ENCODE measurements around the gene ZNF594.
"Not testable (repeated sequence)": the region's sequence is repeated elsewhere in the genome, so short reads cannot be mapped to it uniquely, and the experiment has no call there.

ZNF594 gene

GRCh38 chr17:5226940-5227878, 35.5 kb upstream of the ZNF594 start:
- H3K4me1 ChIP-seq = no peaks in the 10 kb centered on the region
- H3K4me3 ChIP-seq (ENCODE audit: low read depth, low read length) = no peak overlapping the region
- DNase-seq = no peak
- no peaks in the 10 kb centered on the region for H3K9me3 ChIP-seq
- H3K36me3 ChIP-seq = no peaks in the 10 kb centered on the region
- TF ChIP-seq CTCF (IDR thresholded peaks at IDR 0.05; ENCODE audit: low read depth, low read length) = no peak
- H3K27me3 ChIP-seq = no peaks in the 10 kb centered on the region

- H3K27me3 ChIP-seq = no peaks in the 10 kb centered on the region
- no peak for DNase-seq
- H3K4me3 ChIP-seq (ENCODE audit: low read depth, low read length) = no peak overlapping the region
- no peaks in the 10 kb centered on the region for H3K9me3 ChIP-seq
- no peaks in the 10 kb centered on the region for H3K36me3 ChIP-seq
- H3K4me1 ChIP-seq = no peaks in the 10 kb centered on the region
- no peak for TF ChIP-seq CTCF (IDR thresholded peaks at IDR 0.05; ENCODE audit: low read depth, low read length)
Measured at GRCh38 chr17:5225668-5226457, 34.2 kb upstream of the ZNF594 start.

GRCh38 chr17:5221912-5222311, 30.2 kb upstream of the ZNF594 start:
- not testable (repeated sequence) for H3K4me3 ChIP-seq (ENCODE audit: low read depth, low read length); H3K4me1 ChIP-seq; H3K9me3 ChIP-seq; H3K27me3 ChIP-seq; DNase-seq; H3K36me3 ChIP-seq

GRCh38 chr17:5220074-5220473, 28.4 kb upstream of the ZNF594 start:
- H3K4me1 ChIP-seq = no peaks in the 10 kb centered on the region
- no peaks in the 10 kb centered on the region for H3K9me3 ChIP-seq
- no peaks in the 10 kb centered on the region for H3K36me3 ChIP-seq
- no peak overlapping the region for H3K4me3 ChIP-seq (ENCODE audit: low read depth, low read length)
- no peak for TF ChIP-seq CTCF (IDR thresholded peaks at IDR 0.05; ENCODE audit: low read depth, low read length)
- H3K27me3 ChIP-seq = no peaks in the 10 kb centered on the region
- DNase-seq = no peak

- no peaks in the 10 kb centered on the region for H3K27me3 ChIP-seq
- H3K36me3 ChIP-seq = no peaks in the 10 kb centered on the region
- no peak overlapping the region for H3K4me3 ChIP-seq (ENCODE audit: low read depth, low read length)
- DNase-seq = no peak
- no peak for TF ChIP-seq CTCF (IDR thresholded peaks at IDR 0.05; ENCODE audit: low read depth, low read length)
- H3K9me3 ChIP-seq = no peaks in the 10 kb centered on the region
- no peaks in the 10 kb centered on the region for H3K4me1 ChIP-seq
Measured at GRCh38 chr17:5219536-5219935, 27.9 kb upstream of the ZNF594 start.

GRCh38 chr17:5217562-5217961, 25.9 kb upstream of the ZNF594 start:
- not testable (repeated sequence) for H3K9me3 ChIP-seq; H3K4me3 ChIP-seq (ENCODE audit: low read depth, low read length)

GRCh38 chr17:5211458-5211857, 19.8 kb upstream of the ZNF594 start:
- Histone ChIP-seq H3K9me3 (no peaks in the 10 kb centered on the region), H3K4me3 (ENCODE audit: low read depth, low read length) (no peak overlapping the region)
- DNase-seq = no peak

More at GRCh38 chr17:5217562-5217961, 25.9 kb upstream of the ZNF594 start:
- not testable (repeated sequence) for H3K27me3 ChIP-seq, H3K4me1 ChIP-seq, H3K36me3 ChIP-seq, DNase-seq

More at GRCh38 chr17:5211458-5211857, 19.8 kb upstream of the ZNF594 start:
- no peaks in the 10 kb centered on the region for H3K27me3 ChIP-seq
- no peaks in the 10 kb centered on the region for H3K36me3 ChIP-seq
- no peak for TF ChIP-seq CTCF (IDR thresholded peaks at IDR 0.05; ENCODE audit: low read depth, low read length)
- no peaks in the 10 kb centered on the region for H3K4me1 ChIP-seq
